PFSK-1 (cell line): ENCODE results near the gene VAPB.

Experiments used
- FOXP2 ChIP-seq: optimal IDR thresholded peaks from 2 replicates; pipeline ENCODE3; 2011; ENCODE audit warnings: borderline replicate concordance, control low read depth, inconsistent platforms; ENCODE audit not compliant: insufficient read depth; ENCODE audit errors: extremely low read length, extremely low read depth
- POLR2AphosphoS5 ChIP-seq: IDR thresholded peaks from 2 replicates; pipeline ENCODE4 v1.6.1; 2012; ENCODE audit warnings: low read depth, mild to moderate bottlenecking, control low read depth, low read length, moderate library complexity
- REST ChIP-seq, 2 experiments: IDR thresholded peaks; 2 replicates each; pipeline versions ENCODE4 v1.6.1 to v1.8.0; 2011 to 2012; ENCODE audit warnings: low read depth in 2 of 2, low read length in 2 of 2, control low read depth in 1 of 2, inconsistent platforms in 1 of 2, mild to moderate bottlenecking in 1 of 2, moderate library complexity in 1 of 2; ENCODE audit not compliant: insufficient read depth in 1 of 2
- SIN3A ChIP-seq: IDR thresholded peaks from 2 replicates; pipeline ENCODE4 v1.6.1; 2012; ENCODE audit warnings: mild to moderate bottlenecking, low read length, moderate library complexity, borderline replicate concordance; ENCODE audit not compliant: insufficient read depth
- TAF1 ChIP-seq: IDR thresholded peaks from 2 replicates; pipeline ENCODE4 v1.6.1; 2012; ENCODE audit warnings: low read length, control low read depth, borderline replicate concordance; ENCODE audit not compliant: insufficient read depth

VAPB gene

GRCh38 chr20:58438970-58439808 lies 50.2 kb downstream of the VAPB start:
- TF ChIP-seq TAF1: no peak
- no peak for TF ChIP-seq FOXP2

- TF ChIP-seq TAF1: no peak
- TF ChIP-seq SIN3A: no peak
- TF ChIP-seq POLR2AphosphoS5: no peak
- TF ChIP-seq FOXP2: peak; percentile 26
- TF ChIP-seq REST (IDR thresholded peaks at IDR 0.05; ENCODE audit: insufficient read depth in 1 of 2, low read depth in 2 of 2, low read length in 2 of 2): no peak
Measured at GRCh38 chr20:58440021-58440767, 51.2 kb downstream of the VAPB start.

GRCh38 chr20:58441723-58442122 lies 52.7 kb downstream of the VAPB start:
- TF ChIP-seq POLR2AphosphoS5 (no peak), SIN3A (no peak), REST (IDR thresholded peaks at IDR 0.05; ENCODE audit: insufficient read depth in 1 of 2, low read depth in 2 of 2, low read length in 2 of 2) (no peak), TAF1 (no peak), FOXP2 (no peak)

- TF ChIP-seq POLR2AphosphoS5 (no peak), REST (IDR thresholded peaks at IDR 0.05; ENCODE audit: insufficient read depth in 1 of 2, low read depth in 2 of 2, low read length in 2 of 2) (no peak), FOXP2 (no peak), SIN3A (no peak), TAF1 (no peak)
Measured at GRCh38 chr20:58444746-58445255, 55.8 kb downstream of the VAPB start.

- TF ChIP-seq REST (IDR thresholded peaks at IDR 0.05; ENCODE audit: insufficient read depth in 1 of 2, low read depth in 2 of 2, low read length in 2 of 2): no peak
- no peak for TF ChIP-seq POLR2AphosphoS5
- no peak for TF ChIP-seq TAF1
- TF ChIP-seq FOXP2: no peak
- TF ChIP-seq SIN3A: no peak
Measured at GRCh38 chr20:58446264-58446959, 57.4 kb downstream of the VAPB start.
